HTERT RPE-1 (cell line): ENCODE data around the gene TMCC2.

Experiments used
- in situ Hi-C: fragments of 300-500 bp; cut with MboI; formaldehyde crosslinking; loops from 4 replicates; pipeline ENCODE4 v1.14.3; 2020; ENCODE audit warnings: low sequenced_read_pairs

TMCC2 gene

GRCh38 chr1:205298191-205298994 is 70.6 kb downstream of the TMCC2 start:
- in situ Hi-C loops: no loop called here

GRCh38 chr1:205300149-205300548 is 72.4 kb downstream of the TMCC2 start:
- in situ Hi-C loops: no loop called here

DNA sequence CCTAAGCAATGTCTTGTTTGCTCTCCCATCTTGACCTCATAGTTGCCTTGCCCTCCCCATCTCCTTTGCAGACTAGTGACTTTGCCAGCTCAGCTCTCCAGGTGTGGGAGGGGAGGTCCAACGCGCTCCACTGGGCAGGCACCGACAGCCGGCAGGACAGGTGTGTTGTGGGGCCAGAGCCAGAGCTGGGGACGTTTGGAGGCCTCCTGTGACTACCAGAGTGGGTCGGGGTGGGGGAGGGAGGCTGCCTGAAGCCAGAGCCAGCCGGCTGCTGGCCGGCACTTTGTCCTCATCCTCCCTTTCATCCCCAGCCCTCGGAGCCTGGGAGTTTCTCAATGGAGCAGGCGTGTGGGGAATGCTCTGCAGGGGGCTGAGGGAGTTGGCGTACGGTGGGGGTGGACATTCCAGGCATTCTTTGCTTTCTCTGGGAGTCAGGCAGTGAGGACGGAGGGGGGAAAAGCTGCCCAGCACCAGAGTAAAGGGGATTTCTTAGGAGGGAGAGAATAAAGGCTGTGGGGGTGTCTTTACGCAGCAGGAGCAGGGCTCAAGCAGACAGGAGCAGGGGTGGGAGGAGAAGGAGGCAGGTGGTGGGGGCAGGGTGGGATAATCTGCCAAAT is 73.6 kb downstream of the TMCC2 start:
- in situ Hi-C loops: no loop called here

DNA sequence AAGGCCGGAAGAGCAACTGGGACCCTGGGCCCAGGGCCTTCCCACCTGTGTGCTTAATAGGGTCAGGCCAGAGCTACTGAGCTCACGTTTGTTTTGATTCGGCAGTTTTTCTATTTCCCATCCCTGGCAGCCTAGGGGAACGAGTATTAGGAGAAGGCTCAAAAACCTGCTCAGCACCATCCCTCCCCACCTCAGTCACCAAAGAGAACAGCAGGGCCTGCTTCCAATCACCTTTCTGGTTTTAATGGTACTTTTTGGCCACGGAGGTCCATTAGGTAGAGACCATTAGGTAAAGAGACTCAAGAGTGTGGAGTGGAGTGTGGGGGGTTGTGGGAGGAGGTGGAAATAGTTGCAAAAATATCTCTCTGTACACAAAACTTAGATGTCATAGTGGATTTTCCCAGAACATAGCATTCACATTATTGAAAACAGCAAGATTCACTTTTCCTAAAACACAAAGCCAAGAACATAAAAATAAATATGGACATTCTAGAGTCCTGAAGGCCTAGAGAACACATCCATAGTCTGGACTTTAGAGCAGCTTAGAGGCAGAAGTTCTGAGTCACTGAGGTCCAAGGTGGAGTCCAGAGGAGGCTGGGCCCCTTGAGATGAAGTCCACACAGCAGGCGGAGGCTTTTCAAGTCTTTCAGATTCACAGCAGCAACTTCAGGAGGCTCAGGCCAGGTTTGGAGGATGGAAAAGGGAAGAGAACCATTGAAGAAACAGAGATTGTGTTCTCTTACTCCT is 74.3 kb downstream of the TMCC2 start:
- in situ Hi-C loops: no loop called here

DNA sequence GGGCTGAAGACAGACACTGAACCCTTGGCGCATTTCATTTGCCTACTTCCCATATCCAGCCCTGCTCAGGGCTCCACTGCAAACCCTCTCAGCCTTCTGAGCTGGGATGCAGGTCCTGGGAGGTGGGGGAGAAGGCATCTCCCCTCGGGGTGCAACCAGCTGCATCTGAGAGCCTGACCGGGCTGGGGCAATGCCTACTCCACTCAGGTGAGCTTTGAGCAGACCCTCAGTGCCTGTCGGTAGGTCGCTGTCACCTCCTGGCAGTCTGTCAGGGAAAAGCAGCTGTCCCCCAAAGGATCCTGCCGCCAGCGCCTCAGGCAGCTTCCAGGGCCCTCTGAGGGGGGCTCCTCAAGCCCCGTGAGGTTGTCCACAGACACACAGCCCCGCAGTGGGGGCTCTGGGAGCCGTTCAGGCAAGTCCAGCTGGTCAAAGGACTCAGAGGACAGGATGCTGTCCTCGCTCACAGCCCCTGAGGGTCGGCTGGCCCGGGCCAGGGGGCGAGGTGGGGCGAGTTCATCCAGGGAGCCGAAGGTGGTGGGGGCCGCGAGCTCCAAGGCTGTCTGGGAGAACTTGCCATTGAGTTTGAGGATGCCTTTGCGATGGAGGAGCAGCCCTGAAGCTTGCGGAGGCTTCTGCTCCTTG is 75.6 kb downstream of the TMCC2 start:
- in situ Hi-C loops: no loop called here

DNA sequence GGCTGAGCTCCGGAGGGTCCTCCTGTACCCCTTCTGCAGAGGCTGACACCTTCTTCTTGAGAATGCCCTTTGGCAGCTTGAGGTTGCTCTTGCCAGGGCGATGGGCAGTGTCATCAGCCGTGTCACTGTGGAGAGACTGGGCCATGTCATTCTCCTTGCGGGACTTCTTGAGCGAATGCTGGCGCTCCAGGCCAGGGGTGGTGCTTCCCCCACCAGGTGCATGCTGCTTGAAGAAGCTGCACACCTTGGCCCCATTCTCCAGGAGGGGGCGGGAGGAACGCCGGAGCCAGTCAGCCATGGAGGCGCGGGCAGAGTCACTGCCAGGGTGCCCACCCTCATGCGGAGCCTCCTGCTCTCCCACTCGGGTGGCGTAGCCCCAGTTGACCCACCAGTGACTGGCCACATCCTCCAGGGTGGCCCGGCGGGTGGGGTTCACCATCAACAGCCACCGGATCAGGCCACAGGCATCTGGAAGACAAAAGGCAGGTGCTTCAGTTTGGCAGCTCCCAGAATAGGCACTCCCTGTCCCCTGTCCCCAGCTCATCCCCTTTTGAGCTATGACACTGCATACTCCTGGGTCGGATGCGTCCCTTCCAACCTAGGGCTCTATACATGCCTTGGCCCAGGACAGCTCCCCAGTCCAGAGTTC is 76.4 kb downstream of the TMCC2 start:
- in situ Hi-C loops: no loop called here

GRCh38 chr1:205304695-205305070 is 76.9 kb downstream of the TMCC2 start:
- in situ Hi-C loops: no loop called here

- in situ Hi-C loops: no loop called here
Observed at GRCh38 chr1:205306929-205307566, 79.3 kb downstream of the TMCC2 start.

DNA sequence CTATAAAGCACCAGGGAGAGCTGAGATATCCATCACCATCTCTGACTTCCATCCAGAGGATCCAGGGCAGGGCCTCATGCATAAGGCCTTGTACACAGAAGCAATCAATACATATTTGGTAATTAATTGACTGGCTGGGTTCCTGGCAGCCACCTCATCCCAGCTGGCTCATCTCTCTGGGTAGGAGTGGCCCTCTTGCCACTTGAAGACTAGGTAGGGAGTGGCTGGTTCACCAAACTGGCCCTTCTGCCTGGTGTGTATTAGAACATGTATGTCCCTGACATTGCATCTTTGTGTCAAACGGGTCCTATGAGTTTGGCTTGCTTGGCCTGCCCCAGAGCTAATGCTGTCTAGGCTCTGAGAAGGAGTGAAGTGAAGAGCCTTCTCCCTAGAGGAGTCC is 82.0 kb downstream of the TMCC2 start:
- in situ Hi-C loops: no loop called here

- in situ Hi-C loops: no loop called here
Observed at GRCh38 chr1:205310976-205311704, 83.4 kb downstream of the TMCC2 start.

- in situ Hi-C loops: no loop called here
Observed at GRCh38 chr1:205312866-205313562, 85.3 kb downstream of the TMCC2 start.

GRCh38 chr1:205313563-205314308 is 86.0 kb downstream of the TMCC2 start:
- in situ Hi-C loops: no loop called here

- in situ Hi-C loops: no loop called here
Observed at GRCh38 chr1:205315008-205315618, 87.4 kb downstream of the TMCC2 start.

- in situ Hi-C loops: no loop called here
Observed at GRCh38 chr1:205316161-205316566, 88.4 kb downstream of the TMCC2 start.

DNA sequence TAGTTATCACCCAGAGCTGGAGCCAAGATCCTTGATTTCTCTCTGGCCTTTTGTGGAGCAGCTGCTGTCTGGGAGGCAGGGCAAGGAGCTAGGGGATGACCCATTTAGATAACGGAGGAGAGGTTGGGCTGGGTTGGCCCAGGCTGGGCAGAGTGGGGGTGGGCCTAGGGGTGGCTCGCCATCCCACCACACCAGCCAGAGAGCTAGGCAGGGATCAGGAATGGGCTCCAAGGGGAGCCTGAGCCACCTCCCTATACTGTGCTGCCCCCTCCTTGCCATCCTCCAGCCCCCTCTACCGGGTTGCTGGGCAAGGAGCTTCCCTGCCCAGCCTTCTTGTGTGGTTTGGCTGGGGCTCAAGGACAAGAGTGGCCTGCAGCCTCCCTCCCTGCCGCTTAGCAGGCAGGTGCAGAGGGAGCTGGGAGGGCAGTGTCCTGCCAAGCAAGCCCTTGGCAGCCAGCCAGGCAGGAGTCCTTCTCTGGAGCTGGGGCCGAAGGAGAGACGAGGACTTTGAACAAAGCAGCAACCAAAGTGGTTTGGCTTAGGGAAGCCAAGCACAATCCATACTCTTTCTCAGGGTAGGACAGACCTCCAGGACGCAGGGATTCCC is 89.7 kb downstream of the TMCC2 start:
- in situ Hi-C loops: no loop called here

GRCh38 chr1:205318231-205318991 is 90.7 kb downstream of the TMCC2 start:
- in situ Hi-C loops: no loop called here
